ENCODE measurements around the gene LRIT1.

LRIT1 gene

DNA sequence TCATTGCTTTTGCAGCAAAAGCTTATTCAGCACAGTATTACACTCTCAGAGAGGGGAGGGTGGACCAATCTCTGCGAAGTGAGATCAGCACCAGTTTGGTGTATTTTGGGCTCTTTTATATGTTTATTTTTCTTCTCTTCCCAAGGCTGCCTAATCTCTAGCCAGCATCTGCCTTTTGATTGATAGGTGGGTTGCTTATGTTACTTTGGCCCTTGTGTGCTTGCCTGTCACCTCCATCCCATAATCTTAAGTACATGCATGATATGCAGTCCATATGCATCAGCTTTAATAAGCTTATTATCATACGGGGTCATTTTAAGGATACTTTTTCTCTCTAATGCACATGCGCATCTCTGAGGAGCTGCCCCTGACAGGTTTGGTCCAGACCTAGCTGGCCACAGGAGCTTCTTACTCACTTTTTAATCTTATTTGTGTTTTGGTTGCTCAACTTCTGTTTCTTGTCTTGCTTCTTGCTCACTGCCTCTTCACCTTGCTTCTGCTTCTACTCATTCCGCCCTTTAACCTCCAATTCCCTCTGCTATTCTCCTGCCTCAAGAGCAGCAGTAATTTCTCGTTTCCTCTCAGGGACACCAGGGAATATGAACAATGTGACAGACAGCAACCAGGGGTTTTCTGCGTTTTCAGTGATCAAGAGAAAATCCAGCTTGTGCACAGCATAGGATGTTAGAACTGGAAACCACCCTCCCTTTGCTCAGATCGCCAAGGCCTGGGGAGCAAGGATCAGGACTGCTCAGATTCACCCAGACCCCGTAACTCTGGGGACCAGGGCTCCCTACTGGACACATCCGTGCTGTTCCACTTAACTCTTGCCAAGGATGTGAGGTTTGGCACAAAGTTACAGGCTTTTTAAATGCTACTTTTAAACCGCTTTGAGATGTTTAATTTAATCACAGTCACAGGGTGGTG, 13.5 kb upstream of the LRIT1 start:
- no peak for DNase-seq (ENCODE audit: low read depth in 2 of 2)

DNA sequence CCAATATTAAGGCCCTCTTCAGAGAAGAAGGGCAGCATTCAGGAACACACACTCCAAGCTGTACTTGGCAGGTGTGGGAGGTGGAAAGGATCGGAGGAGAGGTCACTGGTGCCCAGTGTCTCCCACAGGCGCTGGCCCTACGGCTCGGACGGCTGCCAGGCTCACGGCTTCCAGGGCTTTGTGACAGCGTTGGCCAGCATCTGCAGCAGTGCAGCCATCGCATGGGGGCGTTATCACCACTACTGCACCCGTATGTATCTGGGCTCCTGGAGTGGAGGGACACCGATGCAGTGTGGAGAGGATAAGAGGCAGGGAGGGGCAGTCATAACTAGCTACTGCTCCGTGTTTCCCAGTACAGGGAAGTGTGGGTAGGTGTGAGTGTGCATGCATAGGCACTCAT, 7.4 kb upstream of the LRIT1 start:
- DNase-seq (ENCODE audit: low read depth in 2 of 2), result no peak

GRCh38 chr10:84247496-84247895, 6.2 kb upstream of the LRIT1 start:
- DNase-seq (ENCODE audit: low read depth in 2 of 2), result no peak

- DNase-seq (ENCODE audit: low read depth in 2 of 2), result no peak
Observed at GRCh38 chr10:84244651-84245270, 3.4 kb upstream of the LRIT1 start, which contains the start of gene RGR. Gene RGR (plus strand): TSS chr10:84245053. CDS start chr10:84245091, 38 bp downstream.

DNA sequence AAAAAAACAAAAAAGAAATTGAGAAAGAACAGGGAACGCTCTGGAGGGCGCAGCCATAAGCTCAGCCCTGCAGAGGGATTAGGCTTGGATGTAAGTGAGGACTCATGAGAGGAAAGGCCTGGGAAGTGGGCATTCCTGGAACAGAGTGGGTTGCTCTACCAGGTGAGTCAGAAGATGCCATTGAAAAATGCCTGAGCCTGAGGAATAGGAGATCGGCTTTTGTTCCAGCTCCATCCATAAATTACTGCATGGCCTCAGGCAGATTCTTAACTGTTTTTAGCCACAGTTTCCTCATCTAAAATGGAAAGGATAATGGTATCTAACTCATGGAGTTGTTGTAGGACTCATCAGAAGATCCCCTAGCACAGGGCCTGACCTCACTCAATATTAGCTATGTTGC, 2.4 kb upstream of the LRIT1 start:
- no peak for DNase-seq (ENCODE audit: low read depth in 2 of 2)

- DNase-seq (ENCODE audit: low read depth in 2 of 2), result no peak
Observed at GRCh38 chr10:84238909-84239308, 2.4 kb downstream of the LRIT1 start.

- no peak for DNase-seq (ENCODE audit: low read depth in 2 of 2)
Observed at GRCh38 chr10:84237199-84238051, 3.9 kb downstream of the LRIT1 start.

GRCh38 chr10:84236807-84237198, 4.5 kb downstream of the LRIT1 start:
- no peak for DNase-seq (ENCODE audit: low read depth in 2 of 2)

DNA sequence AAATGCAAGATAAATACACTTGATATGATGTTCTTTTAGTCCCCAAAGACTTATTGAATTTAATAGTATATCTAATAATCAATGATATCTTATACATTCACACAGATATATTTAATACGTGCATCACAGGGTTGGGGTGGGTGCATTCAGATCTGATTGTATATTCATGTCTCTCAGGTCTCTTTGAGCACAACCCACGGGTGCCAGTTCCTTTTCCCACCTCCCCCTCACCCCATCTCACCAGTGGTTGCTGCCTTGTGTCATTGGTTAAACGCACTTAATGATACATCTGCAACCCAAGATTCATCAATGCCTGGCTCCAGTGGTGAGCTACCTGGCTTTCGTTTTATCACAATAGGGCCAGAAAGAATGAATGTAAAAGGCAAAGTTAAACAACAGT, 6.2 kb downstream of the LRIT1 start:
- DNase-seq (ENCODE audit: low read depth in 2 of 2), result no peak

DNA sequence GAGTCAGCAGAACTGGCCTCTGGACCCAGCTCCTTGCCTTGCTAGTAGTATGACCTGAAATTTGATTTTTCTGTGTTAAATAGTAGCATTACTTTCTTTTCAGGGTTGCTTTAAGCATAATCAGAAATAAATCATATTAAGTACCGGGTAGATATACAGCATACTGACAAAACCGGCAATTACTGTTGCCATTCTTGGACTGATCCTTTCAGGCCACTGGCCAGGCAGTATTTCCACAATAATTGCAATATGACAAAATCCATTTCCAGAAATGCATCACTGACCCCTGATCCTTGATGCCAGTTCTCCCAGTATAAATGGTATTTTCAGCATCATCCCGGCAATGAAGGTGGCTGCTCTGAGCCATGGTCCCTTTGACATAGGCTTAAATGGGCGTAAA, 6.9 kb downstream of the LRIT1 start:
- no peak for DNase-seq (ENCODE audit: low read depth in 2 of 2)

DNA sequence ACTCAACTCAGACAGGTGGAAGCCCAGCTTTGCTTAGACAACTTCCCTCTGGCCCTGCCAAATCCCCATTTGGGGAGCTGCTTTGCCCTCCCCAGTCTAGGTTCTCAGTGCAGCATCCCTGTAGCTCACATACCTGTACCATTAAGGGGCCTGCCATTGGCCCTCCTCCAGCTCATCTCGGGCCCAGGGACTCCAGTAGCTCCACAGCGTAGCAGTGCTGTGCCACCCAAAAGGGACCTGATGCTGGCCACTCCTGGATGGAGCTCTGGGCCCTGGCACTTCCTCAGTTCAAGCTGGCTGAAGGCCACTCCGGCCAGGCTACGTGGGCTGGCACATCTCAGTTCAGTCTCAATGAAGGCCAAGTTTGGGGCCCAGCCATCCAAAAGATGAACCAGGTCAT, 7.4 kb downstream of the LRIT1 start:
- DNase-seq (ENCODE audit: low read depth in 2 of 2), result no peak

GRCh38 chr10:84232376-84232775, 9.0 kb downstream of the LRIT1 start:
- no peak for DNase-seq (ENCODE audit: low read depth in 2 of 2)

DNA sequence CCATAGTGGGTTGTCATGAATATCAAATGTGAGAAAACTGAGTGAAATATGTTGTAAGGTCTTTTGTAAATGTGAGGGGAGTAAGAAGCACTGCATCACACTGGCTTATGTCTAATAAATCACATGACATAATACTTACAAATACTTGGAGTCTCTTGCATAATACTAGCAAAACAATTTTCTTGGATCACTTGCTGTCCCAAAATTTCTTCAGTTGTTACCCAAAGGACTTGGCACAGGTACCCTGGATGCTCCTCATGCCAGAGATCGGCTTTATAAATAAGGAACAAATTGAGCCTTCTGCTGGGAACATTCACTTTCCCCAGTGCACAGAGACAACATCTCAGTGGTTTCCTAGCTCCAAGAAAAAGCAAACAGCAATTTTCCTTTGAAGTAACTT, 11.0 kb downstream of the LRIT1 start:
- DNase-seq (ENCODE audit: low read depth in 2 of 2), result no peak

GRCh38 chr10:84227810-84228209, 13.5 kb downstream of the LRIT1 start:
- no peak for DNase-seq (ENCODE audit: low read depth in 2 of 2)

DNA sequence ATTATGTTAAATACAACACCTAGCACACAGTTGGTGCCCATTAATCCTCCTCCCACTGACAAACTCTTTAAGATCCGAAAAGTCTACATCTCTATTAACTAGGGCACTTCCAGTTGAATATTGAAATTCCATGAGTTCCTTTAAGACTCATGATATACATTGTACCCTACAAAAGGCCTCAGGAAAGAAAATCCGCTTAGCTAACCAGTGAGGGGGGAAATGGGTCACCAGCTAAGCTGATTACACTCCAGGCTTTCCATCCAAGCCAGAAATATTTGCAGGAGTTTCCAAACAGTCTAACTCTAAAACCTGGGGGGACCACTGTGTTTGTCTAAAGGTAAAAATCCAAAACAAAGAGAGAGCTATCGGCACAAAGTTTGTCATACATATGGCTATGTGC, 14.7 kb downstream of the LRIT1 start:
- DNase-seq (ENCODE audit: low read depth in 2 of 2), result no peak

GRCh38 chr10:84225427-84226173, 15.7 kb downstream of the LRIT1 start, which contains the start of gene LRIT2:
Gene LRIT2 (minus strand): TSS chr10:84225544. CDS start chr10:84225520, 24 bp downstream.
- DNase-seq (ENCODE audit: low read depth in 2 of 2), result no peak

DNA sequence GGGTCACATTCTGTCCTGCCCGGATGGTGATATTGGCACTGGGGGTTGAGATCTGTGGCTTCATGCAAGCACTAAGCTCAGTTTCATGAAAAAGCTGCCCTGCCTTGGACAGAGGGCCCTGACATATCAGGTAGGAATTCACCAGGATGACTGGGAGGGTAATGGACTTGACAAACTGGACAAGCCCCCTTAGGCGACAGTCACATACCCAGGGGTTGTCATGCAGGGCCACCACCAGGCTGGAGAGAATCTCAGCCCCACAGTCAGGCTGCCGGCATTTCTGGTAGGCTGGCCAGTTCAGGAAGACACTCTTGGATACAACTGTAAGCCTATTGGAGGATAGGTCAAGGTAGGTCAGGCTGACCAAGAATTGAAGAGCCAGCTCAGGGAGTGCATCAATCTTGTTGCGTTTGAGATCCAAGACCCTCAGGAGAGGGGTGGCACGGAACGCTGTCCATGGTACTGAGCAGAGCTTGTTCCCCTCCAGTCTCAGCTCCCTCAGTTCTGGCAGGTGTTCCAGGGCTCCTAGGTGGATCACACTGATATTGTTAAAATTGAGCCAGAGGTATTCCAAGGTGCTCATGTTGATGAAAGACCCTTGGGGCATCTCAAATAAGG, 16.8 kb downstream of the LRIT1 start:
- DNase-seq (ENCODE audit: low read depth in 2 of 2), result no peak

DNA sequence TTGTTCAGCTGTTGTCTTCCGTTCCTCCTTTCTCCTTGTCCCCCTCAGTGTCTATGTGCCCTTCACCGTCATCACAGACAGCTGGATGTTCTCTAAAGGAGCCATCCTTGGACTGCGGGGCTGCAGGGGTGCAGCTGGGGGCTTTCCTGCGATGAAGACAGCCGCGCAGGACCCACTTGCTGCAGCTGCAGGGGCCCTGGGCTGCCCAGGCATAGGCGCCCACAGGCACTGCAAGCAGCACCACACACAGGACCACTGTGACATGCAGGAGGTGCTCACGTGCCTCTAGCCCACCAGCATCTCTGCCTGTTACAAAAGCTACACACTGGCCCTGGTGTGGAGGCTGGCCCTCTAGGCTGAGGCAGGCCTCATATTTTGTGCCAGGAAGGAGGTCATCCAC, 19.4 kb downstream of the LRIT1 start:
- no peak for DNase-seq (ENCODE audit: low read depth in 2 of 2)

- DNase-seq (ENCODE audit: low read depth in 2 of 2), result no peak
Observed at GRCh38 chr10:84217746-84218145, 23.6 kb downstream of the LRIT1 start.

GRCh38 chr10:84216834-84217233, 24.5 kb downstream of the LRIT1 start:
- DNase-seq (ENCODE audit: low read depth in 2 of 2), result no peak

- no peak for DNase-seq (ENCODE audit: low read depth in 2 of 2)
Observed at GRCh38 chr10:84214612-84215235, 26.6 kb downstream of the LRIT1 start.

Data from activated CD8-positive, alpha-beta memory T cell treated with anti-CD3 and anti-CD28 coated beads for 4 hours (primary cell).